K562 (cell line): ENCODE results near the gene SOWAHB. TPM values are rescaled to one million over a fixed set of nuclear protein-coding genes. Genes with fewer than 3 reads are reported as not detected.

Experiments used
- BRF1 ChIP-seq: IDR thresholded peaks from 3 replicates; pipeline ENCODE4 v1.6.1; 2011; ENCODE audit warnings: borderline replicate concordance, mild to moderate bottlenecking; ENCODE audit not compliant: insufficient read length; ENCODE audit errors: extremely low read depth
- ESRRB ChIP-seq: fragments of 250-450 bp; sonication (Bioruptor Pico); IDR thresholded peaks from 2 replicates; pipeline ENCODE4 v1.5.0; 2020; ENCODE audit warnings: mild to moderate bottlenecking, moderate library complexity, borderline replicate concordance
- ETV1 ChIP-seq: fragments of 450-650 bp; conservative IDR thresholded peaks from 2 replicates; pipeline ENCODE4 v1.6.1; 2016; ENCODE audit warnings: missing genetic modification characterization, control low read depth, low read depth, missing compliant biosample characterization
- HOXB6 ChIP-seq: fragments of 250-450 bp; sonication (Bioruptor Pico); IDR thresholded peaks from 2 replicates; pipeline ENCODE4 v1.5.1; 2022; ENCODE audit warnings: mild to moderate bottlenecking, borderline replicate concordance
- L3MBTL2 ChIP-seq: fragments of 450-650 bp; IDR thresholded peaks from 2 replicates; pipeline ENCODE4 v1.6.1; 2016; ENCODE audit warnings: mild to moderate bottlenecking, moderate library complexity
- MCM3 ChIP-seq: fragments of 450-650 bp; IDR thresholded peaks from 2 replicates; pipeline ENCODE4 v1.6.1; 2016
- NONO ChIP-seq, 2 experiments: fragments of 200-400 bp in 1 of 2; fragments of 450-650 bp in 1 of 2; formaldehyde crosslinking in 1 of 2; IDR thresholded peaks; 2 replicates each; pipeline ENCODE4 v1.6.1; 2017; ENCODE audit warnings: low read depth in 2 of 2, mild to moderate bottlenecking in 2 of 2, moderate library complexity in 2 of 2, low read length in 1 of 2
- PURB ChIP-seq: sonication (generic); formaldehyde crosslinking; IDR thresholded peaks from 2 replicates; pipeline ENCODE4 v1.9.0; 2021; ENCODE audit warnings: low read depth, mild to moderate bottlenecking, missing genetic modification reagents
- RCOR1 ChIP-seq, 2 experiments: IDR thresholded peaks; 2 replicates each; pipeline ENCODE4 v1.6.1; 2012; ENCODE audit warnings: low read depth in 2 of 2, low read length in 2 of 2, borderline replicate concordance in 1 of 2, improper control_type of control experiment in 1 of 2
- TBL1XR1 ChIP-seq, 2 experiments: IDR thresholded peaks; 2 replicates each; pipeline ENCODE4 v1.6.1; 2012; ENCODE audit warnings: improper control_type of control experiment in 2 of 2, low read length in 2 of 2, mild to moderate bottlenecking in 1 of 2
- THRAP3 ChIP-seq: fragments of 450-650 bp; IDR thresholded peaks from 2 replicates; pipeline ENCODE4 v1.6.1; 2016; ENCODE audit warnings: mild to moderate bottlenecking, inconsistent platforms, borderline replicate concordance
- ZNF146 ChIP-seq: IDR thresholded peaks from one replicate; pipeline ENCODE4 v1.6.1; 2018; ENCODE audit warnings: missing compliant biosample characterization; ENCODE audit not compliant: unreplicated experiment
- ZNF695 ChIP-seq: fragments of 450-650 bp; formaldehyde crosslinking; IDR thresholded peaks from 2 replicates; pipeline ENCODE4 v1.4.0; 2020; ENCODE audit warnings: mild to moderate bottlenecking, moderate library complexity
- polyA plus RNA-seq, 8 experiments: library from polyadenylated mRNA; depleted of rRNA in 4 of 8; stranded (reverse) in 5 of 8; unstranded in 3 of 8; fragments of >200 nt; fragmentation: Nextera tagmentation in 2 of 8; fragmentation: Illumina TruSeq in 1 of 8; extraction: Ambion mirVana in 2 of 8; extraction: Trizol in 1 of 8; gene quantifications; 2 replicates each; pipeline versions ENCODE4 v1.2.1 to v1.2.3, GENCODE V29; 2011 to 2014; ENCODE audit warnings: inconsistent platforms in 1 of 8, missing spikeins in 1 of 8
- total RNA-seq, 7 experiments: library from RNA; depleted of rRNA in 6 of 7; stranded (reverse); fragments of >200 nt in 6 of 7; fragmentation: Illumina TruSeq in 2 of 7; extraction: Trizol in 2 of 7; gene quantifications; 2 replicates each; pipeline versions ENCODE4 v1.2.1 to v1.2.3, GENCODE V29; 2011 to 2021; ENCODE audit warnings: low replicate concordance in 1 of 7
- TF ChIP-seq, protein P1 (sequence below): fragments of 450-650 bp; IDR thresholded peaks from 2 replicates; pipeline ENCODE4 v1.6.1; 2016; ENCODE audit warnings: mild to moderate bottlenecking, moderate library complexity
- TF ChIP-seq, protein P2 (sequence below), 2 experiments: fragments of 250-450 bp in 1 of 2; fragments of 450-650 bp in 1 of 2; sonication (Bioruptor Pico) in 1 of 2; IDR thresholded peaks; 2 replicates each; pipeline versions ENCODE4 v1.6.1 to v1.8.0; 2016 to 2021; ENCODE audit warnings: mild to moderate bottlenecking in 2 of 2, moderate library complexity in 2 of 2, missing compliant biosample characterization in 1 of 2, missing genetic modification characterization in 1 of 2

The SOWAHB gene
- total and polyA plus RNA-seq, 9 of the 15 experiments (the other 6 are each of a cell fraction or from before 2014, with no cell fraction given) = not detected

DNA sequence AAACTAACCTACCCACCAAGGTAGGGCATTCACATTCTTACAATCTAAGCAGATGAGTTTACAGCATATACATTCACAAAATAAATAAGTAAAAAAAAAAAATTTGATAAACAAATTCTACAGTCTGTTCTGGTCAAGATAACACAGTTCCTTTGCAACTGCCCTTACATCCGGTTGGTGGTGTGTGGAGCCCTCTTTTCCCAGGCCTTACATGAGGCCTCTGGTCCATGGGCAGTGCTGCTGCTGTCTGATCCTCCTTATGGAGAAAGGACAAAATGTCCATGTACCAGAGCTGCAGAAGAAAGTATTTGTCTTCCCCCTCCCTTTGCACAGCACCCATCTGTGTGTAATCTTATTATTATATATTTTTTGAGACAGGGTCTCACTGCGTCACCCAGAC is 49.4 kb upstream of the SOWAHB start (continued):
- TF ChIP-seq, protein P1, sequence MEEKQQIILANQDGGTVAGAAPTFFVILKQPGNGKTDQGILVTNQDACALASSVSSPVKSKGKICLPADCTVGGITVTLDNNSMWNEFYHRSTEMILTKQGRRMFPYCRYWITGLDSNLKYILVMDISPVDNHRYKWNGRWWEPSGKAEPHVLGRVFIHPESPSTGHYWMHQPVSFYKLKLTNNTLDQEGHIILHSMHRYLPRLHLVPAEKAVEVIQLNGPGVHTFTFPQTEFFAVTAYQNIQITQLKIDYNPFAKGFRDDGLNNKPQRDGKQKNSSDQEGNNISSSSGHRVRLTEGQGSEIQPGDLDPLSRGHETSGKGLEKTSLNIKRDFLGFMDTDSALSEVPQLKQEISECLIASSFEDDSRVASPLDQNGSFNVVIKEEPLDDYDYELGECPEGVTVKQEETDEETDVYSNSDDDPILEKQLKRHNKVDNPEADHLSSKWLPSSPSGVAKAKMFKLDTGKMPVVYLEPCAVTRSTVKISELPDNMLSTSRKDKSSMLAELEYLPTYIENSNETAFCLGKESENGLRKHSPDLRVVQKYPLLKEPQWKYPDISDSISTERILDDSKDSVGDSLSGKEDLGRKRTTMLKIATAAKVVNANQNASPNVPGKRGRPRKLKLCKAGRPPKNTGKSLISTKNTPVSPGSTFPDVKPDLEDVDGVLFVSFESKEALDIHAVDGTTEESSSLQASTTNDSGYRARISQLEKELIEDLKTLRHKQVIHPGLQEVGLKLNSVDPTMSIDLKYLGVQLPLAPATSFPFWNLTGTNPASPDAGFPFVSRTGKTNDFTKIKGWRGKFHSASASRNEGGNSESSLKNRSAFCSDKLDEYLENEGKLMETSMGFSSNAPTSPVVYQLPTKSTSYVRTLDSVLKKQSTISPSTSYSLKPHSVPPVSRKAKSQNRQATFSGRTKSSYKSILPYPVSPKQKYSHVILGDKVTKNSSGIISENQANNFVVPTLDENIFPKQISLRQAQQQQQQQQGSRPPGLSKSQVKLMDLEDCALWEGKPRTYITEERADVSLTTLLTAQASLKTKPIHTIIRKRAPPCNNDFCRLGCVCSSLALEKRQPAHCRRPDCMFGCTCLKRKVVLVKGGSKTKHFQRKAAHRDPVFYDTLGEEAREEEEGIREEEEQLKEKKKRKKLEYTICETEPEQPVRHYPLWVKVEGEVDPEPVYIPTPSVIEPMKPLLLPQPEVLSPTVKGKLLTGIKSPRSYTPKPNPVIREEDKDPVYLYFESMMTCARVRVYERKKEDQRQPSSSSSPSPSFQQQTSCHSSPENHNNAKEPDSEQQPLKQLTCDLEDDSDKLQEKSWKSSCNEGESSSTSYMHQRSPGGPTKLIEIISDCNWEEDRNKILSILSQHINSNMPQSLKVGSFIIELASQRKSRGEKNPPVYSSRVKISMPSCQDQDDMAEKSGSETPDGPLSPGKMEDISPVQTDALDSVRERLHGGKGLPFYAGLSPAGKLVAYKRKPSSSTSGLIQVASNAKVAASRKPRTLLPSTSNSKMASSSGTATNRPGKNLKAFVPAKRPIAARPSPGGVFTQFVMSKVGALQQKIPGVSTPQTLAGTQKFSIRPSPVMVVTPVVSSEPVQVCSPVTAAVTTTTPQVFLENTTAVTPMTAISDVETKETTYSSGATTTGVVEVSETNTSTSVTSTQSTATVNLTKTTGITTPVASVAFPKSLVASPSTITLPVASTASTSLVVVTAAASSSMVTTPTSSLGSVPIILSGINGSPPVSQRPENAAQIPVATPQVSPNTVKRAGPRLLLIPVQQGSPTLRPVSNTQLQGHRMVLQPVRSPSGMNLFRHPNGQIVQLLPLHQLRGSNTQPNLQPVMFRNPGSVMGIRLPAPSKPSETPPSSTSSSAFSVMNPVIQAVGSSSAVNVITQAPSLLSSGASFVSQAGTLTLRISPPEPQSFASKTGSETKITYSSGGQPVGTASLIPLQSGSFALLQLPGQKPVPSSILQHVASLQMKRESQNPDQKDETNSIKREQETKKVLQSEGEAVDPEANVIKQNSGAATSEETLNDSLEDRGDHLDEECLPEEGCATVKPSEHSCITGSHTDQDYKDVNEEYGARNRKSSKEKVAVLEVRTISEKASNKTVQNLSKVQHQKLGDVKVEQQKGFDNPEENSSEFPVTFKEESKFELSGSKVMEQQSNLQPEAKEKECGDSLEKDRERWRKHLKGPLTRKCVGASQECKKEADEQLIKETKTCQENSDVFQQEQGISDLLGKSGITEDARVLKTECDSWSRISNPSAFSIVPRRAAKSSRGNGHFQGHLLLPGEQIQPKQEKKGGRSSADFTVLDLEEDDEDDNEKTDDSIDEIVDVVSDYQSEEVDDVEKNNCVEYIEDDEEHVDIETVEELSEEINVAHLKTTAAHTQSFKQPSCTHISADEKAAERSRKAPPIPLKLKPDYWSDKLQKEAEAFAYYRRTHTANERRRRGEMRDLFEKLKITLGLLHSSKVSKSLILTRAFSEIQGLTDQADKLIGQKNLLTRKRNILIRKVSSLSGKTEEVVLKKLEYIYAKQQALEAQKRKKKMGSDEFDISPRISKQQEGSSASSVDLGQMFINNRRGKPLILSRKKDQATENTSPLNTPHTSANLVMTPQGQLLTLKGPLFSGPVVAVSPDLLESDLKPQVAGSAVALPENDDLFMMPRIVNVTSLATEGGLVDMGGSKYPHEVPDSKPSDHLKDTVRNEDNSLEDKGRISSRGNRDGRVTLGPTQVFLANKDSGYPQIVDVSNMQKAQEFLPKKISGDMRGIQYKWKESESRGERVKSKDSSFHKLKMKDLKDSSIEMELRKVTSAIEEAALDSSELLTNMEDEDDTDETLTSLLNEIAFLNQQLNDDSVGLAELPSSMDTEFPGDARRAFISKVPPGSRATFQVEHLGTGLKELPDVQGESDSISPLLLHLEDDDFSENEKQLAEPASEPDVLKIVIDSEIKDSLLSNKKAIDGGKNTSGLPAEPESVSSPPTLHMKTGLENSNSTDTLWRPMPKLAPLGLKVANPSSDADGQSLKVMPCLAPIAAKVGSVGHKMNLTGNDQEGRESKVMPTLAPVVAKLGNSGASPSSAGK = peak; percentile 23; the same call in 1 of the 2 replicates
- TF ChIP-seq BRF1 (no peak), RCOR1 (IDR thresholded peaks at IDR 0.05; ENCODE audit: borderline replicate concordance in 1 of 2, low read depth in 2 of 2, low read length in 2 of 2) (peak in 1 of 2 experiments; percentile 11; a peak in 1 of 4 replicates), ZNF146 (no peak), NONO (IDR thresholded peaks at IDR 0.05; ENCODE audit: low read depth in 2 of 2, low read length in 1 of 2) (no peak), L3MBTL2 (peak; percentile 7; the same call in 1 of the 2 replicates), ETV1 (tag) (peak; percentile 37; the same call in 1 of the 2 replicates), THRAP3 (no peak), HOXB6 (CRISPR knock-in tag) (no peak), TBL1XR1 (IDR thresholded peaks at IDR 0.05; ENCODE audit: low read length in 2 of 2) (no peak), ESRRB (CRISPR knock-in tag) (no peak), PURB (CRISPR knock-in tag) (no peak), MCM3 (no peak), ZNF695 (no peak)
- TF ChIP-seq, protein P2, sequence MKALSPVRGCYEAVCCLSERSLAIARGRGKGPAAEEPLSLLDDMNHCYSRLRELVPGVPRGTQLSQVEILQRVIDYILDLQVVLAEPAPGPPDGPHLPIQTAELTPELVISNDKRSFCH (CRISPR knock-in tag; IDR thresholded peaks at IDR 0.05) = no peak
- TF ChIP-seq, protein P2 (tag; IDR thresholded peaks at IDR 0.05) = no peak
